Cardiac septum (tissue), 1 donor: ENCODE measurements around the gene NME7. TPM values are rescaled to one million over a fixed set of nuclear protein-coding genes. Genes with fewer than 3 reads are reported as not detected.
"Not testable (repeated sequence)": the region's sequence is repeated elsewhere in the genome, so short reads cannot be mapped to it uniquely, and the experiment has no call there.

ENCODE experiments used
- DNase-seq: peaks from one replicate; pipeline ENCODE4 v3.0.0-alpha.2; 2020; ENCODE audit warnings: low spot score
- intact Hi-C: fragments of 100-400 bp; cut with DNase I; formaldehyde crosslinking; loops from one replicate; pipeline ENCODE4 v1.14.0; 2022
- total RNA-seq: library from RNA; stranded (reverse); fragmentation: NEBNext Ultra II Directional; extraction: Animal tissue kit (Norgen Biotek cat#: 25700); gene quantifications from one replicate; pipeline ENCODE4 v1.2.1, GENCODE V29; 2021
- donor health status: DM: no; HTN: no; CAD: no.

Gene NME7
- total RNA-seq, 1 donor from 2014 or later, result 9.8 TPM

DNA sequence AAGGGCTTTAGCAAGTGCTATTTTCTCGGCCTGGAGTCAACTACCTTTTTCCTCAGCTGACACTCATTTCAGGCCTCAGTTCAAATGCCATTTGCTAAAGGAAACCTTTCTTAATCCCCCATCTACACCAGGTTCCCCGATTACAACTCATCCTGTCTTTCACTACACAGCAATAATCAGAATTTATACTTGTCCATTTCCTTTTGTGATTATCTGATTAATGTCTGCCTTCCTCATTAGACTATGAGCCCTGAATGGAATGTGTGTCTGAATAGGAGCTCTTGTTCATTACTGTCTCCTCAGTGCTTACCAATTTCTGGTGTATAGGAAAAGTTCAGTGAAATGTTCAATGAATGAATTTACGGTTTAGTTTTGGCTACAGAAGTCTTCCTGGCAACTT, 224.3 kb downstream of the NME7 start:
- no peak for DNase-seq

DNA sequence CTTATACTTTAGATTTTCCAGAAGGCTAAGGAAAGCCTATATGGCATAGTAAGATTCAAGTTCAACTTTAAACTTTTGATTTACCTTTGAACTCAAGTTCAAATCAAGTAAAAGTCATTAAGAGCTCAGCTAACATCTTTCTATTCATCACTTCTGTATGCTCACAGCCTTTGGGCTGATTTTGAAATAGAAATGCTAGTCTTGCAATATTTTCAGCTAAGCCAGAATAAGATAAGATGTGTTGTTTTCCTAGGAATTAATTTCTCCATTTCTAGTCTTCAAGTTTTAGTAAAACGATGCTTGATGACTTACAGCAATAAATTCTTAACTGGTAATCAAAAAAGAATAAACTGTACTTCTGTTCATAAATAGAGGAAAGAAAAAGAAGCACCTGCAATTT, 225.5 kb downstream of the NME7 start:
- DNase-seq, result no peak
- intact Hi-C loops, result no loop called here

More for the DNA sequence above, 224.3 kb downstream of the NME7 start:
- intact Hi-C loops, result no loop called here

DNA sequence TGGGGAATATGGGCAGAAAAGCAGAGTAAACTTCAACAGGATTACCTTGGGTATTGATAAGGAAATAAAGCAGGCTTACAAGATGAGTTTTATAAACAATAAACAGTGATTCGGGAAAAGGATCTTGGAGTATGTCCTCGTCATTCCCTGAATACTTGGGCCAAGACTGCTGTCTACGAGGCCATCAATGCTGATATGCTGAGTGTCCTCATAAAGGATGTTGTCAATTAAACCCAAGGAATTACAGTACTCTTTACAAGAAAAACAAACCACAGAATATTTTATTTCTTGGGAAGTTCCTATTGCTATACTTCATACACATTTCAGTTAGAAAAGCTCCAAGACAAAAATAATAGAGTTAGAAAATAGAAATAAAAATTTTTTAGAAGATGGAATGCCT, 226.2 kb downstream of the NME7 start:
- intact Hi-C loops, result no loop called here
- no peak for DNase-seq

DNA sequence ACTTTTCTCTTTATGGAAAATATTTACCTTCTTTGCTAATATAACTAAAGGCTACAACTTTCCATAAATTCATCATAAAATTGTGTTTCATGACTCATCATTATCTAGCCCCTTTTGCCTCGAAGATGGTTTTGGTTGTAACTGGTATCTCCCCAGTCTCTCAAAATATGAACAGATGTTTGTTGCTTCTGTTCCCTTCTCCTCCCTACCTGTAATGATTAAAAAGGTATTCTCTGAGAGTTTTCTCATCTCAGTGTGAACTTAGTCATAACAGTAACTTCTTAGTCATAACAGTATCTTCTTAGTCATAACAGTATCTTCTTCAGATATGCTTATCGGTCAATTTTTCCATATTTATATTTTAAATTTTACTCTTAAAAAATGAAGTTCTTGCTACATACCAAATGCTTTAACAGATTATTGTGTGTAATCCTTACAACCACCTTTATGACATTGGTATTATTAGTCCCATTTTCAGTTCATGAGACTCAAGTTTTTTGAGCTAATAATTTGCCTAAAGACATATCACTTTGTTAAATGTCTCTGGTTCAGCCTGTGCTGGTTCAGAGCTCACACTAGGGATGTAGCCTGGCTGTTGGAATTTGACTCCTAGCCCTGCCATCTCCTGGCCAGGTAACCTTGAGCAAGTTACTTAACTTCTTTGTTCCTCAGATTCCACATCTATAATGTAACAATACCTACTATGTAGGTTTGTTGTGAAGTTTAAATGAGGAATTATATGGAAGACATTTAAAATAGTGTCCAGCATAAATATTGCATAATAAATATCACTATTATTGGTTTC, 228.5 kb downstream of the NME7 start:
- intact Hi-C loops, result no loop called here
- no peak for DNase-seq

DNA sequence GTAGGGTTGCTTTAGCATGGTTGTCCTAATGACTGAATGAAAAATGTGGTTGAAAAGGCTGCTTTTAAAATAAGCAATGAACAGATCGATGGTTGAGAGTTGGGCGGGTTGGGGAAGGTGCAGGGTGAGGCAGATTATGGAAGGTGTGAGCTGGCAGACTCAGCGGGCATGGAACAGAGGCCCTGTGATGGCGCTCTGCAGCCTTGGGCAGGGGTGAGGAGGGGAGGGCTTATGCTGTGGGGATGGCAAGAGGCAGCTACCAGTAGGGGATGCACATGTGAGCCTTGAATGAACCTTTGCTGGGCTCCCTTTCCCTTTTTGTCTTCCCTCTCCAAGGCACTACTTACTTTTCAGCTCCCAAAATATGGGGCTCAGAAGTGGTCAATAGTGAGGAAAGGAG, 230.2 kb downstream of the NME7 start:
- DNase-seq, result no peak
- intact Hi-C loops, result no loop called here

DNA sequence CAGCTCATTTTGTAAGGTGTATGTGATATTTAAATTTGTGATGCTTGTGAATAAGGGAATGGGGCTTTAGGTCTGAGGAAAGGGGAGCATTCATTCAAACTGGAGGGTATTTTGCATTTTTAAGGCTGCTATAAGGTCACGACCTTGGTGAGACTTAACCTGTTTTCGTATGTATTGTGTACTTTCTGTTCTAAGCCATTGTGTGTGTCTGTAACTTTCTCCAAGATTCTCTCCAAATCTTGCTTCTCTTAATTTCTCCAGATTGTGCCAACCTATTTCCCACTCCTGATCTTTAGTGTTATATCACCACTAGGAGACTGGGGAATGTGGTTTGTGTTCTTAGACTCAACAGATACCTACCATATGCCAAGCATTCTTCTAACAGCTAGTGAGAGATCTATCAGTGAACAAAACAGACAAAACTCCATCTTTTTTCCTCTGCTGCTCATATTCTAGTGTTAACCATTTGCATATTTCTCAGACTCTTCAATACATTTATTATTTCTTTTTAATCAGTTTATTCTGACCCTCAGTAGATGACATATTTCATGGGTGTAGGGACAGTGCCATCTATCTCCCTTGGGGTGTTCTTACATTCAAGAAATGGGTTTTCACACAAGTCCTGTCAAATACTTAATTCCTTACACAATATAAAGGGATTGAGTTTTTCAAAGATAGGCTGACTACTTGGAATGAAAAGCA, 233.6 kb downstream of the NME7 start:
- intact Hi-C loops, result no loop called here

DNA sequence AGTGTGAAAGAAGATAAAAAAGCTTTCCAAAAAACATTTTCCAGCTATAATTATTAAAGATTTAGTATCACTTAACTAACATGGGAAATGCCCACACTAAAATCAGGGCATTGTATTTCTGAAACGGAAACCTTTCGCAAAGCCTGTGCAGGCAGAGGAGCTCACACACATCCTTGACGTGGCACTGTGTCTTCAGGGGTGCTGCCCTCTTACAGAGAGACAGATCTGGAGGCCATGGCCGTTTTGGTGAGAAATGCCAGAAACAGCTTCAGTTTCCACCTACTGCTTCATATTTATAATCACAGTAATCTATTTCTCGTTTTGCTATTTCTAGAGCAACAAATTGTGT, 234.4 kb downstream of the NME7 start:
- no peak for DNase-seq
- intact Hi-C loops, result no loop called here

More for the DNA sequence above, 233.6 kb downstream of the NME7 start:
- DNase-seq, result no peak

DNA sequence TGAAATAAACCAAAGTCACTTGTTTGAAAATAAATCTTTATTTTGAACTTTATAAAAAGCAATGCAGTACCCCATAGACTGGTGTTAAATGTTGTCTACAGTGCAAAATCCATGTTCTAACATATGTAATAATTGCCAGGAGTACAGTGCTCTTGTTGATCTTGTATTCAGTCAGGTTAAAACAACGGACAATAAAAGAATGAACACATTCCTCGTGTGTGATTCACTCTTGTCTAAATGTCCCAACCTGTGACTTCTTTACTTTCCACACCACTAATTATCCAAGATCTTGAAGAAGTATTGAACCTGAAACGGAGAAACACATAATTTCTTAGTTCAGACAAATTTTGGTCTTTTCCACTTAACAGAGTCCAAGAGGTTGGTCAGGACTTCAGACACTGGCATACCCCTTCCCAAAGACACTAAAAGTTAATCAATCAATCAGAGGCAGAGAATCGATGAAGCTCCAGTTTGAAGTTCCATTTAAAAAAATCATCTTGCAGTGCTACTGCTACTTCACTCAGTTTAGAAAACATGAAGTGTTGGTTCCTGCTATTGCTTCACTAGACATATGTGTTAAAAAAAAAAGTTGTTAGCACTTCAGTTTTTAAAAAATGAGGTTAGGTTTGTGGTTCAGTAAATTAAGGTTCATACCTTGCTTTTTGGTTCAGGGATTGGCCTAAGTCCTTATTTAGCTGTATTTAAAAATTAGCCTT, 234.9 kb downstream of the NME7 start:
- no peak for DNase-seq
- intact Hi-C loops, result no loop called here

DNA sequence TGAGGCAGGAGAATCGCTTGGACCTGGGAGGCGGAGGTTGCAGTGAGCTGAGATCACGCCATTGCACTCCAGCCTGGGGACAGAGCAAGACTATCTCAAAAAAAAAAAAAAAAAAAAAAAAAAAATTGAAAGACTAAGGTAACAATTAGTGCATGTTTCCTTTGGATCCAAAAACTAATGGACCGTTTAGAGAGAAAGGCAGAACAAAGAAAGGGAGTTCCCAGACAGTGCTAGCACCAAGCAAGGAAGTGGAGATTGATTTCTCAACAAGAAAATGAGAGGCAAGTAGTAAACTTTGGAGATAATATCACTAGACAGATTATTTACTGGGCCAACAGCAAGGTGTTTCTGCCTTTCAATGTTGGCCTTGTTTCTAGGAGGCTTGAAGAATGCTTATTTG, 236.9 kb downstream of the NME7 start:
- intact Hi-C loops, result no loop called here
- no peak for DNase-seq

DNA sequence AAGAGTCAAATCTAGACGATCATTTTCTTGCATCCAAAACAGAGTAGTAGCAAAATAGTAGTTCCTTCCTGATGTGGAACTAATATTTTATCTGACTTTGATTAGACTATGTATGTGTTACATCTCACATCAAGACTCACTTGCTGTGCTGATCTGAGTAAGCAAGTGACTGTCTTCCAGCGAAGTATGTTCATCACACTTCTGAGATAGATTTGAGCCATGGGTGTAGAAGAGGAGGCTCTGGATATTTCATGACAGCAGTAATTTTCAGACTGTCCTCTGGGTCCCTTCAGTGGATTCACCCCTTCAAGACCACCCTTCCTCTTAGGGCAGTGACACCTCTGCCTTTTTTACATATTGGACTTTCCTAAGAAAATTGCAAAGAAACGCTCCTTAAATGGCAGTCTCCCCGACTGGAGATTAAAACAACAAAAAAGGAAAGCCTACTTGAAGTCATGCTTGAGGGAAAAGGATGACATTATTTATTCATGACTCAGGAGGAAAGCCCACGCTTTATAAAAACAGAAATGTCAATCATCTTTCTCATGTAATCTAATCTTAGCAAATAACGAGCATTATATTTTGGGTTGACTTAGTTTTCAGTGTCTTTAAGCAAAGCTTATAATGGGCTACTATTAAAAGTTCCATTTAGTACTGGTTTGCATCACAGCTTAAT, 238.3 kb downstream of the NME7 start:
- no peak for DNase-seq
- intact Hi-C loops, result no loop called here

DNA sequence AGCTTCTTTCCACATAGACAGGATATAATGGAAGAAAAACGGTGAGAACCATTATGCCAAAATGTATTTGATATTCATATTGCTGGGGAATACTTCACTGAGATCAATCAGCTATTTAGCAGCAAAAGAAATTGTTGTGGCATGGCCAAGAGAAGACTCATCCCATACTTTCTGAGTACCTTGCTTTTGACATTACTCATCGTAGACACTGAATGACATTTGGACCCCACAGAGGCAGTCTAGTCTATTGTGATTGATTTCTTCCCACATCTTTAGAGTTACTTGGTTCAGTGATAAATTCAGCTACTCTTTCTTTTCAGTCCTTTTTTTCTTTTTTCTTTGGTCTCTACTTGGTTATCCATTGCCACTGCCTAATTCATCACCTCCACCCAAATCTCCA, 239.0 kb downstream of the NME7 start:
- DNase-seq, result no peak
- intact Hi-C loops, result no loop called here

DNA sequence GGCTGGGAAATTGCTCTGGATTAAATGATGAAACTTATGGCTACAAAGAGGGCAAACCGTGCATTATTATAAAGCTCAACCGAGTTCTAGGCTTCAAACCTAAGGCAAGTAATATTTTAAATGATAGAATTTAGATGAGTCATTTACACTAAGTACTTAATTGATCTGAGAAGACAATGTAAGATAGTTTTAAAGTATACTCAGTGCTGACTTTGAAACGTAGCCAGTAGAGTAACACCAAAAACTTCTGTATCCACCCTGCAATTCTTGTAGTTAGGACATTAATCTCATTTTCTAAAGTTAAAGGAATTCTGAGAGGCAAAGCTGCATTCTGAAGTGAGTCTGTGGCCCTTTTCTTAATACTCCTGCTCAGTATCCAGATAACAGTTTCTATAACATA, 240.3 kb downstream of the NME7 start:
- no peak for DNase-seq

DNA sequence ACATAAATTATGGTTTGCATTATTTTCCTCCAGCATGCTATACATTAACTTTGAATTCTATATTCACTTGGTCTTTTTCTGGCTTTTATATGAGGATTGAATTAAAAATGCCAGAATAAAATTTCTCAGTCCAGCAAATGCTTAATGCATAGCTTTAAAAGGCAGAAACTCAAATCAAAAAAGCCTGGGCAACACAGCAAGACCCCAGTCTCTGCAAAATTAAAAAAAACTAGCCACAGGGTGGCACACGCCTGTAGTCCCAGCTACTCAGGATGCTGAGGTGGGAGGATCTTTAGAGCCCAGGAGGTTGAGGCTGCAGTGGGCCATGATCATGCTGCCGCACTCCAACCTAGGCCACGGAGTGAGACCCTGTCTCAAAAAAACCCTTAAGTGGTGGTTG, 241.3 kb downstream of the NME7 start:
- no peak for DNase-seq
- intact Hi-C loops, result no loop called here

More for the DNA sequence above, 240.3 kb downstream of the NME7 start:
- intact Hi-C loops, result no loop called here

DNA sequence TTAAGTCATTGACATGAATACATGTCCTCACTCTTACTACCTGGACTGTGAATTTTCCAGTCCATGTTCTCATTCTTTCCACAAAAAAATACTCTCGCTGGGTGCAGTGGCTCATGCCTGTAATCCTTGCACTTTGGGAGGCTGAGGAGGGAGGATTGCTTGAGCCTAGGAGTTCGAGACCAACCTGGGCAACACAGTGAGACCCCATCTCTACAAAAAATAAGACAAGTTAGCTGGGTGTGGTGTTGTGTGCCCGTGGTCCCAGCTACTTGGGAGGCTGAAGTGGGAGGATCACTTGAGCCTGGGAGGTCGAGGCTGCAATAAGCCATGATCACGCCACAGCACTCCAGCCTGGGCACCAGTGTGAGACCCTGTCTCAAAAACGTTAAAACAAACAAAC, 242.0 kb downstream of the NME7 start:
- intact Hi-C loops, DNase-seq: not testable (repeated sequence)

DNA sequence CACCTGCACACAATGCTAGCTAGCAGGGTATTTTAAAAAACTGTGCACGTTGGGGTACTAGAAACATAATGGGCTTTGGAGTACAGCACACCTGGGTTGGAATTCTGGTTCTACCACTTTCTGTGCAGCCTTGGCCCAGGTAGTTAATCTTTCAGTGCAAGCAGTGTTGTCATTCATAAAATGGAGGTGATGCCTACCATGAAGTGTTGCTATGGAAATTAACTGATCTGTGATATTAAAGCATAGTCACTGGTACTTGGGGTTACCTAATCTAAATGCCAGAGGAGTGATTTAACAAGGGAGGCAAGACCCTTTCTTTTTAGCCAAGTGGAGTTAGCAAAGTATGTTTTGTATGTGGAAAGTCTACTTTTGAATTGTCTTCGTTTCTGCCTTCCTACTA, 243.1 kb downstream of the NME7 start:
- DNase-seq, result no peak
- intact Hi-C loops, result no loop called here

DNA sequence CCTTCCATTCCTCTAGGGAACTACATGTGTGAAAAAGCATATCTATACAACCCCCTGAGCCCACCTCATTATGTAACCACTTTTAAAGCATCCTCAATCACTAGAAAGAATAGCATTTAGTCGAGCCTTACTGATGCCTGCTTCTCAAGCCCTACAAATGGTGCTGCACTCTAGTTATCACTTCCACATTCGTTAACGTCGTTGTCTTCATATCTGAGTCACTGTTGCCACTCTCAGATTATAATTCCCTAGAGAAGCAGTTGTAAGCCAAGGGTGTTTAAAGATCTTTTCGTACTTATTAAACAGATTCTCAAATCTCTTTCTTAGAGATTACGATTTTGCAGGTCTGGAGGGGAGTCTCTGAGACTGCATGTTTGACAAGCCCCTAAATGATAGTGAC, 244.6 kb downstream of the NME7 start:
- intact Hi-C loops, result no loop called here
- DNase-seq, result no peak

DNA sequence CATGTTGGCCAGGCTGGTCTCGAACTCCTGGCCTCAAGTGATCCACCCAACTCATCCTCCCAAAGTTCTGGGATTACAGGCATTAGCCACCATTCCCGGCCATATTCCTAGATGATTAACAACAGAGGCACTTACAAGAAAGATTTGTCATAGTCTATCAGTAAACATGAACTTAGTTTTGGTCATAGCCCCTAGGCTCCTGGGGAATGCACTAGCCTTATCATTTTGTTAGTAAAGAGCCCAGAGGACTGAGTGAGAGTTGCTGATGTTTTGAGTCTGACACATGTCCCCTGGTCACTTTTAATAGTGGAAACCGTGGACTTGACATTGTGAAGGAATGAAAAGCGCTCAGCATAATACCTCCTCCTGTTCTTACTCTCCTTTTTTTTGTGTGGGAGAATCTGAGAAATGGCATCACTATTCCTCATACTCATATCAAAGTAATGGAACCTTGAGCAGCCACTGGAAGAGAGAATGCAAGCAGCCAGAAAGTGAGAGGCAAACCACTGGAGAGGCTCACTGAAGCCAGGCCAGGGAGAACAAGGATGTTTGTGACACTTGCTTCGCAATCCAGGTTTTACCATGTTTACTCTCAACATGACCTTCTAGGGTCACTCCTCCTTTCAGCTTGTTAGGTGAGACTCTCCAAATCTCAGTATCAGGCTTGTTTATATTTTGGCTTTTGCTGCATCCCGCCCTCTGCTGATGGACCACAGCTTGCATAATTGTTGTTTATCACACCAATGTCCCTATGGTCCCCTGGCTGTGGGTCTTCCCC, 246.3 kb downstream of the NME7 start:
- no peak for DNase-seq
- intact Hi-C loops, result no loop called here

DNA sequence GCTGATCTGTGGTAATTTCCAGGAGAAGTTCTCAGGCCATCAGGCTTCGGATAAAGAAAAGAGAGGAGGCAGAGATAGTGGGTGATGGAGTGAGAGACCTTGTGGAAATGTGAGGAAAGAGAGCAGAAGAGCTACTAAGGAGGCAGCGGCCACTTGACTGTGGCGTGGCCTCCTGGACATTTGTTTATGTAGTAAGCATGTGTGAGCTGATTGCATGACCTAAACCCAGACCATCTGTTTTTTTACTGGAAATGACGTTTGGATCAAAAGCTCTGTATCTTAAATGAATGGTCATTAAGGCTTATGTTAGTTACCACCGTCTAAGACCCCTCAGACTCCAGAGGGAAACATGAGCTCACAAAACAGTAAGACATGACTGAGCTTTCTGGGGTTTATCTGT, 247.5 kb downstream of the NME7 start:
- no peak for DNase-seq
- intact Hi-C loops, result no loop called here

DNA sequence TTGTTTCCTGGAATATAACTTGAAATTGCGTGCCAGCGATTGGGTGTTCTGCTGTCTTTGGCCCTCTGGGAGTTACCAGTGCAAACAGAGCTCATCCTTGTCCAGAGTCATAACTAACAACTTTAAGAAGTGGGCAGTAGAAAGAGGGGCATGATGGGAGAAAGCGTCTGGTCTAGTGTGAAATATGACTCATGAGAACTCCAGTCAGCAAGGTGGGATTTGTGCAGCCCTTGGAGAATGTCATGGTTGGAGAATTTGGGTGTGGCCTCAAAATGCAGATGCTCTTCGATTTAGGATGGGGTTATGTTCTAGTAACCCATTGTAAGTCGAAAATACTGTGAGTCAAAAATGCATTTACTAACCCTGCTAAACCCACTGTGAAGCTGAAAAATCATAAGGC, 248.2 kb downstream of the NME7 start:
- DNase-seq, result no peak
- intact Hi-C loops, result no loop called here
